ENCODE measurements around the gene RELN. TPM values are rescaled to one million over a fixed set of nuclear protein-coding genes. Genes with fewer than 3 reads are reported as not detected.

Gene RELN
- total RNA-seq, 1 donor from 2014 or later: 7.4 TPM

- DNase-seq (ENCODE audit: extremely low spot score in 2 of 2): no peak
- TF ChIP-seq POLR2A (IDR thresholded peaks at IDR 0.05) (no peak), POLR2AphosphoS5 (IDR thresholded peaks at IDR 0.05; ENCODE audit: insufficient read depth in 1 of 2, low read depth in 1 of 2) (no peak)
- TF ChIP-seq, protein P1, sequence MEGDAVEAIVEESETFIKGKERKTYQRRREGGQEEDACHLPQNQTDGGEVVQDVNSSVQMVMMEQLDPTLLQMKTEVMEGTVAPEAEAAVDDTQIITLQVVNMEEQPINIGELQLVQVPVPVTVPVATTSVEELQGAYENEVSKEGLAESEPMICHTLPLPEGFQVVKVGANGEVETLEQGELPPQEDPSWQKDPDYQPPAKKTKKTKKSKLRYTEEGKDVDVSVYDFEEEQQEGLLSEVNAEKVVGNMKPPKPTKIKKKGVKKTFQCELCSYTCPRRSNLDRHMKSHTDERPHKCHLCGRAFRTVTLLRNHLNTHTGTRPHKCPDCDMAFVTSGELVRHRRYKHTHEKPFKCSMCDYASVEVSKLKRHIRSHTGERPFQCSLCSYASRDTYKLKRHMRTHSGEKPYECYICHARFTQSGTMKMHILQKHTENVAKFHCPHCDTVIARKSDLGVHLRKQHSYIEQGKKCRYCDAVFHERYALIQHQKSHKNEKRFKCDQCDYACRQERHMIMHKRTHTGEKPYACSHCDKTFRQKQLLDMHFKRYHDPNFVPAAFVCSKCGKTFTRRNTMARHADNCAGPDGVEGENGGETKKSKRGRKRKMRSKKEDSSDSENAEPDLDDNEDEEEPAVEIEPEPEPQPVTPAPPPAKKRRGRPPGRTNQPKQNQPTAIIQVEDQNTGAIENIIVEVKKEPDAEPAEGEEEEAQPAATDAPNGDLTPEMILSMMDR (IDR thresholded peaks at IDR 0.05): no peak
- intact Hi-C loops (cut with DNase I): no loop called here
- Histone ChIP-seq H3K36me3 (no peaks in the 10 kb centered on the region), H3K27ac (no peak overlapping the region), H3K4me1 (no peaks in the 10 kb centered on the region), H3K9me3 (no peaks in the 10 kb centered on the region), H3K4me3 (no peak overlapping the region), H3K27me3 (no peaks in the 10 kb centered on the region)
Observed at GRCh38 chr7:103687272-103687671, 302.2 kb downstream of the RELN start.

DNA sequence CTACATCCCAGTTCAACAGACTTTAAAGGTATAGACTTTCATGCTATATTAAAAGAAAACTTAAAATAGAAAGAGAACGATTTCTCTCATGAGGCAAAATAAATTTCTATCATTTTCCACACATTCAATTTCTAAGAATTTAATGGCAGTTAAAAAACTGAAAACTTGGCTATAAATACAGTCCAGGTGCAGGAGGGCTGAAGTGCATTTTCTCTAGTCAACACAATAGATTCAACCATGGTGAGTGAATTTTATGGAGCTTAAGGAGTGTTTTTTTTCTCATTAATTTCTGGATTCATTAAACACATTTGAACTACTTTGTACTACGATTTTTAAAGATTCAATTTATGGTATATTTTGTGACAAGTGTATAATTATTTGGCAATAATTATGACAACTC is 302.7 kb downstream of the RELN start:
- no peaks in the 10 kb centered on the region for H3K4me1 ChIP-seq
- TF ChIP-seq POLR2A (IDR thresholded peaks at IDR 0.05): no peak
- TF ChIP-seq, protein P1 (IDR thresholded peaks at IDR 0.05): no peak
- H3K36me3 ChIP-seq: no peaks in the 10 kb centered on the region
- no peaks in the 10 kb centered on the region for H3K9me3 ChIP-seq
- intact Hi-C loops (cut with DNase I): no loop called here
- no peak overlapping the region for H3K27ac ChIP-seq
- H3K4me3 ChIP-seq: no peak overlapping the region
- no peaks in the 10 kb centered on the region for H3K27me3 ChIP-seq
- DNase-seq (ENCODE audit: extremely low spot score in 2 of 2): no peak

- TF ChIP-seq POLR2AphosphoS5 (IDR thresholded peaks at IDR 0.05; ENCODE audit: insufficient read depth in 1 of 2, low read depth in 1 of 2): no peak
- TF ChIP-seq POLR2A (IDR thresholded peaks at IDR 0.05): no peak
- TF ChIP-seq, protein P1 (IDR thresholded peaks at IDR 0.05): no peak
- no peaks in the 10 kb centered on the region for H3K9me3 ChIP-seq
- no peaks in the 10 kb centered on the region for H3K36me3 ChIP-seq
Observed at GRCh38 chr7:103686064-103686463, 303.4 kb downstream of the RELN start.

DNA sequence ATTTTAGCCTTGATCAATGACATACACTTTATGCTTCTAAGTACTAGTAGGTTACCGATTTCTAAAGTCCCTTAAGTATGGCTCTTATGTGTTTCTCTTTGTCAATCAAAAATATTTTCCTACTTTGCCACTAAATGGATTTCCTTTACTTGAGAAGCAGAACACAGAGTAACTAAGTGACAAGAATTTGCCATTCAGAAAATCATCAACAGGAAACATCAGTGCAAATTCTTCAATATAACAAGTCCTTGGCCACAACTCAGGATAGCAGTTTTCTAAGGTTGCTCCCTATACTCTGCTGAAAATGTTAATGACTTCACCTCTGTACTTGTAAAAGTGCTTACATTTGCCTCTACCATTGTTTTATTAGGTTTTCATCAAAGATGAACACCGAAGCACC is 303.8 kb downstream of the RELN start:
- no peak for DNase-seq (ENCODE audit: extremely low spot score in 2 of 2)
- Histone ChIP-seq H3K36me3 (no peaks in the 10 kb centered on the region), H3K9me3 (no peaks in the 10 kb centered on the region), H3K4me3 (no peak overlapping the region), H3K4me1 (no peaks in the 10 kb centered on the region), H3K27me3 (no peaks in the 10 kb centered on the region), H3K27ac (no peak overlapping the region)
- intact Hi-C loops (cut with DNase I): no loop called here
- TF ChIP-seq, protein P1 (IDR thresholded peaks at IDR 0.05): no peak
- no peak for TF ChIP-seq POLR2AphosphoS5 (IDR thresholded peaks at IDR 0.05; ENCODE audit: insufficient read depth in 1 of 2, low read depth in 1 of 2)
- TF ChIP-seq POLR2A (IDR thresholded peaks at IDR 0.05): no peak

More at GRCh38 chr7:103686064-103686463, 303.4 kb downstream of the RELN start:
- Histone ChIP-seq H3K27ac (no peak overlapping the region), H3K27me3 (no peaks in the 10 kb centered on the region), H3K4me1 (no peaks in the 10 kb centered on the region), H3K4me3 (no peak overlapping the region)
- no peak for DNase-seq (ENCODE audit: extremely low spot score in 2 of 2)
- intact Hi-C loops (cut with DNase I): no loop called here

DNA sequence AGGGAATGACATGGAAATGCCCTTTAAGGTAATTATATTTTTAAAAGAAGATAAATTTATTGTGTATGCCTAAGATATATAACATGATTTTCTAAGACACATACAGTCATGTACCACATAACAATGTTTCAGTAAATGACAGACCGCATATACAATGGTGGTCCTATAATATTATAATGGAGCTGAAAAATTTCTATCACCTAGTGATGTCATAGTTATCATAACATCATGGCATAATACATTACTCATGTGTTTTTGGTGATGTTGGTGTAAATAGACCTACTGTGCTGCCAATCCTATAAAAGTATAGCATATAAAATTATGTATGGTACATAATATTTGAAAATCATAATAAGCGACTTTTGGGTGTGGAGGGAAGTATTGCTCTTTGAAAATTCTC is 306.1 kb downstream of the RELN start:
- intact Hi-C loops (cut with DNase I): no loop called here
- Histone ChIP-seq H3K9me3 (no peaks in the 10 kb centered on the region), H3K27ac (no peak overlapping the region), H3K4me3 (no peak overlapping the region), H3K4me1 (no peaks in the 10 kb centered on the region), H3K36me3 (no peaks in the 10 kb centered on the region), H3K27me3 (no peaks in the 10 kb centered on the region)
- DNase-seq (ENCODE audit: extremely low spot score in 2 of 2): no peak
- TF ChIP-seq, protein P1 (IDR thresholded peaks at IDR 0.05): no peak
- TF ChIP-seq POLR2A (IDR thresholded peaks at IDR 0.05) (no peak), POLR2AphosphoS5 (IDR thresholded peaks at IDR 0.05; ENCODE audit: insufficient read depth in 1 of 2, low read depth in 1 of 2) (no peak)
